ENCODE measurements around the gene FGF2. TPM values are rescaled to one million over a fixed set of nuclear protein-coding genes. Genes with fewer than 3 reads are reported as not detected.
"Not testable (repeated sequence)": the region's sequence is repeated elsewhere in the genome, so short reads cannot be mapped to it uniquely, and the experiment has no call there.

The FGF2 gene
- total RNA-seq, 4 donors from 2014 or later = 5.1 to 57.9 (median 33.5) TPM

DNA sequence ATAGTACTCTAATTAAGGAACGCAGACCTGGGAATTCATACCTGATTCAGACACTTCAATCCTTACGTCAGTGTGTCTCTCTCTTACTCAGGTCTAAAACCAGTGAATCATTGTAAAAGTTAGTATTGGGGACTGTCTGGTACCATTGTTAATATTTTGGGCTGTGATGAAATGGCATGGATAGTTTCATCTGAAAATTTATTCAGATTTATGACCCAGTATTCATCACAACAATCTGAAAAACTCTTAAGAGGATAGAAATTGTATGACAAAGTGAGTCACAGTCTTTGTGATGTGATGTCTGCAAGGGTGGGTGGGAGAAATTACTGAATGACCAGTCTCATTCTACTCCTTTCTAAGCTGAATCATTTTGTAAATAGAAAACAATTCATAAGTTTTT is 10.3 kb downstream of the FGF2 start:
- Histone ChIP-seq H3K9me3 (no peaks in the 10 kb centered on the region), H3K36me3 (no peaks in the 10 kb centered on the region), H3K4me3 (no peak overlapping the region), H3K27me3 (no peaks in the 10 kb centered on the region), H3K27ac (no peak overlapping the region), H3K4me1 (peaks cover 0 to 17% of the 10 kb centered on the region in 2 donors)
- TF ChIP-seq CTCF (IDR thresholded peaks at IDR 0.05) (no peak), POLR2A (IDR thresholded peaks at IDR 0.05) (no peak)
- intact Hi-C loops (cut with DNase I; ENCODE audit: low total_unique reads) = no loop called here
- DNase-seq = no peak

GRCh38 chr4:122838034-122838433 is 11.4 kb downstream of the FGF2 start:
- Histone ChIP-seq H3K36me3 (no peaks in the 10 kb centered on the region), H3K27ac (no peak overlapping the region), H3K4me1 (peaks cover 0 to 17% of the 10 kb centered on the region in 2 donors), H3K4me3 (no peak overlapping the region), H3K9me3 (no peaks in the 10 kb centered on the region), H3K27me3 (no peaks in the 10 kb centered on the region)
- TF ChIP-seq CTCF (IDR thresholded peaks at IDR 0.05) (no peak), POLR2A (IDR thresholded peaks at IDR 0.05) (no peak)
- intact Hi-C loops (cut with DNase I; ENCODE audit: low total_unique reads) = no loop called here
- no peak for DNase-seq

GRCh38 chr4:122842392-122842791 is 15.8 kb downstream of the FGF2 start:
- DNase-seq = no peak
- Histone ChIP-seq H3K9me3 (no peaks in the 10 kb centered on the region), H3K27ac (peak overlapping the region; percentile 58 to 71), H3K27me3 (no peaks in the 10 kb centered on the region), H3K4me3 (no peak overlapping the region), H3K36me3 (no peaks in the 10 kb centered on the region), H3K4me1 (peaks cover 0 to 2% of the 10 kb centered on the region in 2 donors)
- TF ChIP-seq CTCF (IDR thresholded peaks at IDR 0.05) = no peak
- TF ChIP-seq POLR2A (IDR thresholded peaks at IDR 0.05) = no peak
- intact Hi-C loops (cut with DNase I; ENCODE audit: low total_unique reads) = no loop called here

GRCh38 chr4:122842984-122843531 is 16.4 kb downstream of the FGF2 start:
- Histone ChIP-seq H3K27me3 (no peaks in the 10 kb centered on the region), H3K36me3 (no peaks in the 10 kb centered on the region), H3K4me1 (no peaks in the 10 kb centered on the region), H3K4me3 (no peak overlapping the region), H3K27ac (peak overlapping the region; percentile 58 to 71), H3K9me3 (no peaks in the 10 kb centered on the region)
- TF ChIP-seq POLR2A (IDR thresholded peaks at IDR 0.05) (no peak), CTCF (IDR thresholded peaks at IDR 0.05) (no peak)
- intact Hi-C loops (cut with DNase I; ENCODE audit: low total_unique reads) = no loop called here
- peak in 1 of 2 donors; percentile 61 for DNase-seq

DNA sequence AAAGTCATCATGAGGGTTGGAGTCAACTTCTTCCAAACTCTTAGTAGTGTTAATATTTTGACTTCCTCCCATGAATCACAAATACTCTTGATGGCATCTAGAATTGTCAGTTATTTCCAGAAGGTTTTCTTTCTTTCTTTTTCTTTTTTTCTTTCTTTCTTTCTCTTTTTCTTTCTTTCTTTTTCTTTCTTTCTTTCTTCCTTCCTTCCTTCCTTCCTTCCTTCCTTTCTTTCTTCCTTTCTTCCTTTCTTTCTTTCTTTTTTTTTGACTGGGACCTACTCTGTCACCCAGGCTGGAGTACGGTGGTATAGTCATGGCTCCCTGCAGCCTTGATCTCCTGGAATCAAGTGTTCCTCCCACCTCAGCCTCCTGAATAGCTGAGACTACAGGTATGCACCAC is 17.8 kb downstream of the FGF2 start:
- H3K4me1 ChIP-seq; intact Hi-C loops (cut with DNase I; ENCODE audit: low total_unique reads); H3K4me3 ChIP-seq; H3K36me3 ChIP-seq; H3K9me3 ChIP-seq; DNase-seq; H3K27me3 ChIP-seq: not testable (repeated sequence)
- H3K27ac ChIP-seq = peak overlapping the region; percentile 16 to 71

- TF ChIP-seq CTCF (IDR thresholded peaks at IDR 0.05) (no peak), POLR2A (IDR thresholded peaks at IDR 0.05) (no peak)
- Histone ChIP-seq H3K4me1 (no peaks in the 10 kb centered on the region), H3K9me3 (no peaks in the 10 kb centered on the region), H3K27ac (no peak overlapping the region), H3K36me3 (no peaks in the 10 kb centered on the region), H3K27me3 (no peaks in the 10 kb centered on the region), H3K4me3 (no peak overlapping the region)
- intact Hi-C loops (cut with DNase I; ENCODE audit: low total_unique reads) = no loop called here
- DNase-seq = no peak
Measured at GRCh38 chr4:122845066-122845465, 18.4 kb downstream of the FGF2 start.

All from uterus (tissue), 4 donors.